MCF 10A (cell line): Measurements from ENCODE around the gene ALKAL2. TPM values are rescaled to one million over a fixed set of nuclear protein-coding genes. Genes with fewer than 3 reads are reported as not detected.

Source experiments
- BruUV-seq: library from RNA; stranded (reverse); fragments of 400-500 nt; replicated peaks from 2 replicates; lab custom pipeline; 2021; lab: Mats Ljungman, UMichigan
- CTCF ChIA-PET: fragments of 300-600 bp; sonication (Branson Sonifier 250); formaldehyde crosslinking; extraction: SDS; loops from one replicate; lab custom pipeline; 2021; ENCODE audit warnings: antibody characterized with exemption, inconsistent platforms; lab: Yijun Ruan, JAX
- POLR2A ChIA-PET: fragments of 300-600, 350-650 bp; sonication (Branson Sonifier 250); formaldehyde crosslinking; extraction: SDS; loops from one replicate; lab custom pipeline; 2020; ENCODE audit warnings: antibody characterized with exemption, inconsistent platforms; lab: Yijun Ruan, JAX
- DNase-seq: peaks from one replicate; pipeline ENCODE4 v3.0.0-alpha.2; 2018; ENCODE audit not compliant: unreplicated experiment
- H3K27ac Mint-ChIP-seq: one replicate; pipeline ENCODE4 v1.8.0; 2022; ENCODE audit warnings: mild to moderate bottlenecking, low read depth, mixed read lengths; ENCODE audit not compliant: unreplicated experiment
- H3K27me3 Mint-ChIP-seq: one replicate; pipeline ENCODE4 v1.8.0; 2022; ENCODE audit warnings: mixed read lengths; ENCODE audit not compliant: insufficient read depth, unreplicated experiment
- H3K36me3 Mint-ChIP-seq: one replicate; pipeline ENCODE4 v1.8.0; 2022; ENCODE audit warnings: mild to moderate bottlenecking, moderate library complexity, mixed read lengths; ENCODE audit not compliant: insufficient read depth, unreplicated experiment
- H3K4me1 Mint-ChIP-seq: one replicate; pipeline ENCODE4 v1.8.0; 2022; ENCODE audit warnings: mixed read lengths; ENCODE audit not compliant: insufficient read depth, unreplicated experiment
- H3K4me3 Mint-ChIP-seq: one replicate; pipeline ENCODE4 v1.8.0; 2022; ENCODE audit warnings: mild to moderate bottlenecking, moderate library complexity, mixed read lengths; ENCODE audit not compliant: unreplicated experiment
- H3K9me3 Mint-ChIP-seq: one replicate; pipeline ENCODE4 v1.8.0; 2022; ENCODE audit warnings: mixed read lengths; ENCODE audit not compliant: unreplicated experiment
- CTCF ChIP-seq: fragments of 200-600 bp; IDR thresholded peaks from one replicate; pipeline ENCODE4 v1.8.0; 2022; ENCODE audit warnings: antibody characterized with exemption, mild to moderate bottlenecking; ENCODE audit not compliant: unreplicated experiment
- intact Hi-C: fragments of 100-400 bp; cut with micrococcal nuclease; formaldehyde crosslinking; loops from 2 replicates; pipeline ENCODE4 v1.14.1; 2022
- total RNA-seq: library from RNA; stranded (reverse); gene quantifications from 2 replicates; pipeline ENCODE4 v1.2.3, GENCODE V29; 2022

Gene ALKAL2
- total RNA-seq, 1 experiment from 2014 or later, result not detected

DNA sequence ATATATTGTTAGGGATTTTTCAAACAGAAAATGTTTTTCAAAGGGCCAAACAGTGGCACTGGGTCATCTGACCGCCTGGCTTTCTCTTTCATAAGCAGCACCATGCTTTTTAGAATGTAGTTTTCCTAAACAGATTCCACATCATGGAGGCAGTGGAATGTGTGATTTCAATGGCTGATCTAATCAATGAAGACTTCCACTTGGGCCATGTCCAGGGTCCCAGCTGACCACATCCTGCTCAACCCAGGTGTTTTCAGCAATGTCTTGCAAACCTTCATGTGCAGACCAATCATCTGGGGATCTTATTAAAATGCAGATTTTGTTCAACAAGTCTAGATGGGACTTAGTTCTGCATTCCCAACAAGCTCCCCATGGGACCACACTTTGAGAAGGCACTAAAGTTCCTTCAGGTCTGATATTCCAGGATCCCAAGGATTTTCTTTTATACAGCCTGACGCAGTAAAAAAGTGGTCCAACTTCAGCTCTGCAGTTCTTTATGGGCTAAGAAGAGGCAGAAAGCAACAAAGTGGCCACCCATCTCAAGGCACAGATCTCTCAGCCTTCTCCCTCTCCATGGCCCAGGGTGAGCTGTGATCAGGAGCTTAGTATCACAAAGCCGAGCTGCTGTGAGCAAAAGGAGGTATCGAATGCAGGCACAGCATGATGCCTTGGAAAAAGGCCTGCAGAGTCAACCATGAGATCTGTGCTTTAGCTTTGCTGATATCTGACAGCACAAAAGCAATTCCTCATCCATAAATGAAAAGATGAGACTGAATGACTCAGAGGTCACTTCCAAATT, 3.7 kb downstream of the ALKAL2 start:
- peaks cover 22% of the 10 kb centered on the region for H3K36me3 Mint-ChIP-seq
- H3K27ac Mint-ChIP-seq, result no peak overlapping the region
- H3K4me3 Mint-ChIP-seq, result no peak overlapping the region
- DNase-seq, result no peak
- no peaks in the 10 kb centered on the region for H3K27me3 Mint-ChIP-seq
- H3K9me3 Mint-ChIP-seq, result no peaks in the 10 kb centered on the region
- ChIA-PET POLR2A (interaction anchor here (0.8 kb wide), 1 partner anchor 12 kb away, joined by 3 read pairs; no protein-coding TSS in a partner anchor), CTCF (interaction anchor here (0.6 kb wide), 1 partner anchor 86 kb away, joined by 3 read pairs; no protein-coding TSS in a partner anchor)
- TF ChIP-seq CTCF, result no peak
- peaks cover 12% of the 10 kb centered on the region for H3K4me1 Mint-ChIP-seq
- intact Hi-C loops, result no loop called here
- no TSS peak for BruUV-seq

- POLR2A ChIA-PET, result interaction anchor here (0.6 to 1.2 kb wide), 2 partner anchors 10 to 64 kb away, joined by 3 read pairs; no protein-coding TSS in a partner anchor
- Mint-ChIP-seq H3K9me3 (no peaks in the 10 kb centered on the region), H3K36me3 (peaks cover 38% of the 10 kb centered on the region), H3K4me1 (peaks cover 12% of the 10 kb centered on the region), H3K27ac (no peak overlapping the region), H3K27me3 (no peaks in the 10 kb centered on the region), H3K4me3 (no peak overlapping the region)
- no TSS peak for BruUV-seq
- intact Hi-C loops, result no loop called here
- CTCF ChIA-PET, result interaction anchor here (0.6 to 0.7 kb wide), 6 partner anchors 8 to 272 kb away, joined by 3 to 4 read pairs (median 3); no protein-coding TSS in a partner anchor
- TF ChIP-seq CTCF, result no peak
- DNase-seq, result no peak
These were observed 5.3 kb downstream of the ALKAL2 start for GRCh38 chr2:282371-283263.

DNA sequence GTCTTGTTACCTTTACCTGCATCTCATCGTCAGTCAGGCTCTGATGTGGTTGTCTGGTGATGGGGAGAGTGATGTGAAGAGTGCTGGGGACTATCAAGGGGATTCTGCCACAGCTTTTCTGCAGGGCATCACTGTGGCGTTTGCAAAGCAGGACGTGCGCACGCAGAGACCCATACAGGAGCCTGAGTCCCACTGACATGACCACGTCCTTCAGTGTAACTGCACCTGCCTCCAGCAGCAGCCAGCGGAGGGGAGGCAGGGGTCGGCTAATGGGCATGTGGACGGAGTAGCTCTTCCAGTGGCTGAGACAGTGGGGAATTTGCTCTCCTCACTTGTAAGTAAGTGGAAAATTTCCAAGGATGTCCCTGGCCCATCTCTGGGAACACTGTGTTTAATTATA, 6.5 kb downstream of the ALKAL2 start:
- POLR2A ChIA-PET, result no interaction called here
- H3K4me1 Mint-ChIP-seq, result peaks cover 12% of the 10 kb centered on the region
- H3K9me3 Mint-ChIP-seq, result no peaks in the 10 kb centered on the region
- no peak overlapping the region for H3K4me3 Mint-ChIP-seq
- H3K36me3 Mint-ChIP-seq, result peaks cover 50% of the 10 kb centered on the region
- no TSS peak for BruUV-seq
- H3K27me3 Mint-ChIP-seq, result no peaks in the 10 kb centered on the region
- DNase-seq, result no peak
- CTCF ChIA-PET, result interaction anchor here (0.6 to 0.7 kb wide), 3 partner anchors 9 to 270 kb away, joined by 3 read pairs; no protein-coding TSS in a partner anchor
- no peak for TF ChIP-seq CTCF
- H3K27ac Mint-ChIP-seq, result no peak overlapping the region
- intact Hi-C loops, result no loop called here
